Activated CD8-positive, alpha-beta memory T cell treated with anti-CD3 and anti-CD28 coated beads, Interleukin-2, amount 50 U/mL, for 24 hours (primary cell): ENCODE results near the gene WDFY2.
A peak's percentile ranks its signal among the peaks of the same experiment; 100 is the strongest.

Experiments used
- DNase-seq: peaks from one replicate; pipeline ENCODE4 v3.0.0-alpha.2; 2020; ENCODE audit errors: extremely low read depth

Gene WDFY2

GRCh38 chr13:51797664-51798488 is 213.6 kb downstream of the WDFY2 start:
- DNase-seq, result no peak

GRCh38 chr13:51799261-51799660 is 215.0 kb downstream of the WDFY2 start:
- DNase-seq, result no peak

- DNase-seq, result no peak
Observed at GRCh38 chr13:51800486-51800885, 216.2 kb downstream of the WDFY2 start.

GRCh38 chr13:51801631-51802099 is 217.4 kb downstream of the WDFY2 start:
- no peak for DNase-seq

DNA sequence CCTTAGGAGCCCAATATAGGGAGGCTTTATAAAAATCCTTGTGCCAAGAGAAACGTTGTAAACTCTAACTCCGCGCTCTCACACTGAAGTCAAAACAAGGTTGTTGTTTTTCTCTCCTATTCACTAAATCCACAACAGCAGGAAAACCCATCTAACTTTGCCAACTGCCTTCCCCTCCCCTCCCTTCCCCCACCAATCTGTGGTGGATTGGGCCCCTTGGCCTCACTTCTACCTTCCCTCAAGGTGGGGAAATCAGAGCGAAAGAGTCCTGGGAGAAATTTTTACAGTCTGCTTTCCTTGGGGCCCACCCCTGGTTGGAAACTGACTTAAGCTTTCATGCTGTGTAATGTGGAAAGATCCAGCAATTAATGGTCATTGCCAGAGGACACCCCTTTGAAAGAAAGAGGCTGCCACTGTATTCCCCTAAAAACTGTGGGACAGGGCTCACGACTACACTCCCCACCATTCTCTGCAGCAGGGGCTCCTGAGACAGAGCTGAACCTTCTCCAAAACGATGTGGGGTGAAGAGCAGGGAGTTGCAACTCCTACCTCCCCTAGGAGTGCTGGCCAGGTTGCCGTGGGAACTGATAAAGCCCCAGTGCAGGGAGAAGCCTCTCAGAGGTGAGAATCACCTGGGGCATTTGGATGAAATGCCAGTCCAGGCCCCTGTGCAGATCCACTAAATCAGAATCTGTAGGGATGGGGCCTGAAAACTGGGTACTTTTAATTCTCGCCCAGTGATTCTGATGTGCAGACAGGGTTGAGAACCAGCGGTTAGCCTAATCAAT is 218.6 kb downstream of the WDFY2 start:
- no peak for DNase-seq

- peak; percentile 60 for DNase-seq
Observed at GRCh38 chr13:51803422-51804294, 219.4 kb downstream of the WDFY2 start, which contains the start of gene DHRS12. TSS of gene DHRS12 (minus strand) at chr13:51804163. CDS start at chr13:51799659, 4,504 bp downstream.

GRCh38 chr13:51804295-51805172 is 220.3 kb downstream of the WDFY2 start:
- DNase-seq, result no peak

DNA sequence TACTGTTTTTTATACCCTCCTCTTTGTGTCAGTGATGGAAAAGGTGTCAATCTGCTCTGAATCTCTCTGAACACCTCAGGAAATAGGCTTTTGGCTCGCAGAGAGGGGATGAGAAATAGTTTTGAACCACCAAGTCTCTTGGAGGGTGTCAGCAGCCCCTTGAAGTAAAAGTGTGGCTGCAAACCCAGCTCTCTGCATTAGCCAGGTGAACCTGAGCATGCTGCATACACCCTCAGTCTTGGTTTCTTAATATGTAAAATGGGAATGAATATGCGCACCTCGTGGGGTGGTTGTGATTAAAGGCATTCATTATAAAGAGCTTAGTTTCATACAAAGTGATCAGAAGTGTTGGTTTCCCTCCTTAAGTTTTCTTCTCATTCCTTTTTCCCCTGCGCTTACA is 221.1 kb downstream of the WDFY2 start:
- no peak for DNase-seq

DNA sequence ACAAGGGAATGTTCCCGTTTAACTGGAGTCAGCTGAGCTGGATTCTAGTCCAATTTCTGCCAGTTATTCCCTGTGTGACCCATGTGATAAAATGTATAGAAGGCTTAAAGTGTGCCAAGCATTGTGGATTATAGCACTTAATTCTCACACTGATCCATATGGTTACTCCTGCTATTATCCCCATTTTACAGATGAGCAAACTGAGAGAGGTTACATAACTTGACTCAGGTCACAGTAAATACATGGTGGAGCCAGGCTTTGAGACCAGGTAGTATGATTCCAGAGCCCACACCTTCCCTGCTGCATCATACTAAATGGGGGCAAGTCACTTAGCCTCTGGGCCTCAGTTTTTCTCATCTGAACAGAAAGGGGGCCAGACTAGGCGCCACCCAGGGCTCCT is 221.7 kb downstream of the WDFY2 start:
- no peak for DNase-seq

- DNase-seq, result no peak
Observed at GRCh38 chr13:51806566-51806965, 222.3 kb downstream of the WDFY2 start.

DNA sequence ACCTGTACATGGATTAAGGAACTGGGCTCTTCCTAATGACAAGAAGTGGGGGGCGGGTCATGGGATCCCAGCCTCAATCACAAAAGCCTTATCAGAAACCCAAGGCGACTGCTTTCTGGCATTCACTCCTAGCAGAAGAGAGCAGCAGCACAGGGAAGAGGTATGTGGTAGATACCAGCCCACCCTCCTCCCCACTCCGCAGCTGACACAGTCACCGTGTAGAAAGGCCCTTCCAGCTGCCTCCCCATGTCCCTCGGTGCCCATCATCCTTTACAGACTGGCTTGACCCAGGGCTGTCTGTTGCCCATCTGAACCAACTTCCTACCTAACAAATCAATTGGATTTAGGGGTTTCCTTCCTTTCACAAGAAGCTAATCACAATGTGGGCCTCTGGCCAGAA is 222.8 kb downstream of the WDFY2 start:
- no peak for DNase-seq

GRCh38 chr13:51808811-51809210 is 224.5 kb downstream of the WDFY2 start:
- DNase-seq, result no peak

DNA sequence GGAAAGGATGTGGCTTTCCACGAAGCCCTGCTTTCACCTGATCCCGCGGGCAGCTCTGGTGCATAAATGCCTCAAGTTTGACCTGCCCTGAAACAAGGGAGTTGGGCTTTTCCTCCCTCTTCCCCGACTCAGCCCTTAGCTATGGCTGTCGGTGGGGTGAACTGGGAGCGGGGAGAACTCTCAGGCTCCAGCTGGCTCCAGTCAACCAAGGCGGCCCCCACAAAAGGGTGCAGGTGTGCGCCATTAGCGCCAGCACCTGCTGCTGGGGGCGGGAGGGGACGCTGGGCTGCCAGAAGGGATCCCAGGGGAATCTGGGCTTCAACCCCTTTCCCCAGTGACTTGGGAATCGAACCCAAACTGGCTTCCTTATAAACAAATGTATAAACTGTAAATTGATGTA is 226.8 kb downstream of the WDFY2 start:
- no peak for DNase-seq

- DNase-seq, result no peak
Observed at GRCh38 chr13:51811920-51812451, 227.7 kb downstream of the WDFY2 start.

GRCh38 chr13:51814071-51814470 is 229.8 kb downstream of the WDFY2 start:
- DNase-seq, result no peak

DNA sequence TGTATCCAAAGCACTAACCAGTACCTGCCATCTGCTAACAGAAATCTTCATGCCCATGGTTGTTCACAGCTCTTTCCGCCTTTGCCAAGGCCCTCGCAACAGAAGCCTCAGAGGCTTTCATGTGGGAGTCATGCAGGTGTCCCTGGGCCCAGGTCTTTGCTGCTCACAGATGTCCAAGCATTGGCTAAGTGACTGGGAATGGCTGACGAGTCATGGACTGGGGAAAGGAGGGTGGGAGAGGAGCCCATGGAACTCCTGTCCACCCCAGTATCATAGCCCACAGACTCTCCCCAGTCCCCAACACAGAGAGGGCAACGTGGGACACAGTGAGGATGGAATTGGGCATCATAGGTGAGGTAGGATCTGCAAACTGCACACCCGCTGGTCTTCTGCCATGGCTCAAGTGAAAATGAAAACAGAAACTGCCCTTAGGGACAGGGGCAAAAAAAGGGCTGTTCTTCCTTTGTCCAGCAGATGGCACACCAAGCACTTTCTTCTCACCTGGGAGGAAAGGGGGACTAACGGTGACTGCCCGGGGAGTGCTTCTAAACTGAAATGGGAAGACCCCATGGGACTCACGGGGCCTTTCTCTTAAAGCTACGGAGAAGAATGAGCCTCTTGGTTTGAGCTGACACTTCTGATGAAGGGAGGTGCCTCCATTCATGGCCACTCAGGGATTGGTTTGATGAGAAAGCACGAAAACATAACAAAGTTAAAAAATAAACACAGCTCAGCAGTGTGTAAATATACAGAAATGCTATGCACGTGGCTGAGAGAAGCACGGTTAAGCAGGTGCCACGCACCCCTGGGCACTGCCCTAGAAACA is 230.8 kb downstream of the WDFY2 start:
- no peak for DNase-seq

DNA sequence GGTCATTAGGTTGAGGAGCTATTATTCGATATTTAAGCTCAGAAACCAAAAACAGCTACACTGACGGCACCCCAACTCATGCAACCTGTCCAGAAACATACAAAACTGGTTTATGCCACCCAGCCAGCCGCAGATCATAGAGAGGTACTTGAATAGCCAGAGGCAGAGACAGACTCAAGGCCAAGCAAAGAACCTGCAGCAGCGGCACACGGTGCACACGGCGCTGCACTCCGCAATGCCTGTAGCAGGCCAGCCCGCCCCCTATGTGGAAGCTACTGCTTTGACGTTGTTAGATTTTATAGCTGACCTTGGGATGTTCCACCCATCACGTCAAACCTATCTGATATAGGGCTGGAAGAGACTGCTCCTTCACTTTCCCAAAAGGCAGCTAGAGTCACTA is 231.6 kb downstream of the WDFY2 start:
- no peak for DNase-seq

DNA sequence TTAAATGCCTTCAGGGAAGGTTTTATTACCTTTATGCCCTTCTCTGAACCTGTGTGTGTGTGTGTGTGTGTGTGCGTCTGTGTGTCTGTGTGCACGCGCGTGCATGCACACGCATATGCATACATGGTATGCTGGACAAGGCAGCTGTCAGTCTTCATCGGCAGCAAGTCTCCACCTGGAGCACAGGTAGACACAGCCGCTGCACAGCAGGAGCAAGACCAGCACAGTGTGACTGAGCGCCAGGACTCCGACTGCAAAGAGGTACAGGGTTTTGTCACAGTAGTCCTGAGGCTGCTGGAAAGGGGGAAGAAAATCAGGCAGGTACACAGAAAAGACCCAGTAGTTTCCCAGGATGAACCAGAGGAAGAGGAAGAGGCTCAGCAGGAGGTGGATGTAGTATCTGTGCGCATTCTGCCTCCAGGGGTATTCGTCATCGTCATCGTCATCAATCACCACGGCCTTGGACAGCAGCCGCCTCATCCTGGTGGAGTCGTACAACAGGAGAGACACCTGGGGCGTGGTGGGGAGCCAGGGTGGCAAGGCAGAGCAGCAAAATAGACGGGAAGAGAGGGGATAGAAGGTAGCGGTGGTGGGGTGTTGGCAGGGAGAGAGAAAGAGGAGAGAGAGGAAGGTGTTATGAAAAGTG is 232.5 kb downstream of the WDFY2 start:
- DNase-seq, result no peak
